GM10266 (cell line): ENCODE results near the gene KLF6.

ENCODE experiments used
- DNase-seq: peaks from one replicate; pipeline ENCODE4 v3.0.0; 2012; ENCODE audit errors: extremely low spot score
- CTCF ChIP-seq: IDR thresholded peaks from 2 replicates; pipeline ENCODE4 v1.5.1; 2012; ENCODE audit warnings: mild to moderate bottlenecking, low read depth; ENCODE audit not compliant: control insufficient read depth, insufficient read depth; ENCODE audit errors: missing control alignments

The KLF6 gene

GRCh38 chr10:3776796-3777571 is 8.0 kb downstream of the KLF6 start:
- DNase-seq = no peak
- TF ChIP-seq CTCF = no peak

- no peak for TF ChIP-seq CTCF
- DNase-seq = no peak
Observed at GRCh38 chr10:3775696-3776551, 9.1 kb downstream of the KLF6 start.

- DNase-seq = no peak
- no peak for TF ChIP-seq CTCF
Observed at GRCh38 chr10:3774814-3775695, 10.0 kb downstream of the KLF6 start.

GRCh38 chr10:3774018-3774813 is 10.8 kb downstream of the KLF6 start:
- DNase-seq = no peak
- no peak for TF ChIP-seq CTCF

- TF ChIP-seq CTCF = no peak
- DNase-seq = no peak
Observed at GRCh38 chr10:3773460-3774017, 11.5 kb downstream of the KLF6 start.
